HG02571 (cell line): ENCODE data around the gene COL9A1.
"Not testable (repeated sequence)": the region's sequence is repeated elsewhere in the genome, so short reads cannot be mapped to it uniquely, and the experiment has no call there.

Source experiments
- ATAC-seq: cut with Tn5 transposase; IDR thresholded peaks from one replicate; pipeline ENCODE4 v1.9.1; 2021; ENCODE audit warnings: mild to moderate bottlenecking, moderate library complexity; ENCODE audit not compliant: unreplicated experiment

COL9A1 gene

DNA sequence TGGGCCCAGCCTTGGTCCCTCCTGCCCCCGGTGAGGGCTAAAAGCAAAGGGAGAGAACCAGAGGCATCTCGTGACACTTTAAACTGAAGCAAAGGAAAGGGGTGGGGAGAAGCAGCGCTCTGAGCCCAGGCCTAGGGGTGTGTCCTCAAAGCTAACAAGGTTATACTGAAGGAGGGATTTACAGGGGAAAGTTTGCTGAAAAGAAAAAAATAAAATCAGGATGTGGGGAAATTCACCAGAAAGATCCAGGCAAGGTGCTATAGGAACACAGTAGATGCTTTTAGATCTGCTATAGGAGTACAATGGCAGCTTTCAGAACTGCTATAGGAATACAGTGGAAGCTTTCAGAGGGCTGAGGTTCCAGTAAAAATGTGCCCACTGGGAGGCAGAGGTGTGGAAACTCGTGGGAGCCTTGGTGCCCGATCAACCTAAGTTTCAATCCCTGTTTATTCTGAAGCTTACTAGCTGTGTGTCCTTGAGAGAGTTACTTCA is at the start of gene COL9A1:
Gene COL9A1 (minus strand): TSS at position 51 of the 492 bp plus-strand sequence. CDS start 160 bp downstream, outside the sequence.
- no peak for ATAC-seq

GRCh38 chr6:70351461-70351860 is 48.6 kb upstream of the COL9A1 start:
- ATAC-seq = no peak

GRCh38 chr6:70345619-70346018 is 42.7 kb upstream of the COL9A1 start:
- ATAC-seq = no peak

DNA sequence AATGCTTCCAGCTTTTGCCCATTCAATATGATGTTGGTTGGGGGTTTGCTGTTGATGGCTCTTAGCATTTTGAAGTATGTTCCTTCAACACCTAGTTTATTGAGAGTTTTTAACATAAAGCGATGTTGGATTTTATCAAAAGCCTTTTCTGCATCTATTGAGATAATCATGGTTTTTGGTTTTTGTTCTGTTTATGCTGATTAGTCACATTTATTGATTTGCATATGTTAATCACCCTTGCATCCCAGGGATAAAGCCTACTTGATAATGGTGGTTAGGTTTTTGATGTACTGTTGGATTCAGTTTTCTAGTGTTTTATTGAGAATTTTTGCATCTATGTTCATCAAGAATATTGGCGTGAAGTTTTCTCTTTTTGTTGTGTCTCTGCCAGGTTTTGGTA is 40.4 kb upstream of the COL9A1 start:
- no peak for ATAC-seq

GRCh38 chr6:70339810-70340209 is 36.9 kb upstream of the COL9A1 start:
- not testable (repeated sequence) for ATAC-seq

DNA sequence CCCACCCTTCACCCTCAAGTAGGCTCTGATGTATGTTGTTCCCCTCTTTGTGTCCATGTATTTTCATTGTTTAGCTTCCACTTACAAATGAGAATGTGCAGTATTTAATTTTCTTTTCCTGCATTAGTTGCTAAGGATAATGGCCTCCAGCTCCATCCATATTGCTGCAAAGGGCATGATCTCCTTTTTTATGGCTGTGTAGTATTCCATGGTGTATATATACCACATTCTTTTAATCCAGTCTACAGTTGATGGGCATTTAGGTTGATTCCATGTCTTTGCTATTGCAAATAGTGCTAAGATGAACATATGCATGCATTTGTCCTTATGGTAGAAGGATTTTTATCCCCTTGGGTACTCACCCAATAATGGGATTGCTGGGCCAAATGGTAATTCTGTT is 35.9 kb upstream of the COL9A1 start:
- ATAC-seq = no peak

- ATAC-seq = no peak
Measured at GRCh38 chr6:70337743-70338105, 34.8 kb upstream of the COL9A1 start.

DNA sequence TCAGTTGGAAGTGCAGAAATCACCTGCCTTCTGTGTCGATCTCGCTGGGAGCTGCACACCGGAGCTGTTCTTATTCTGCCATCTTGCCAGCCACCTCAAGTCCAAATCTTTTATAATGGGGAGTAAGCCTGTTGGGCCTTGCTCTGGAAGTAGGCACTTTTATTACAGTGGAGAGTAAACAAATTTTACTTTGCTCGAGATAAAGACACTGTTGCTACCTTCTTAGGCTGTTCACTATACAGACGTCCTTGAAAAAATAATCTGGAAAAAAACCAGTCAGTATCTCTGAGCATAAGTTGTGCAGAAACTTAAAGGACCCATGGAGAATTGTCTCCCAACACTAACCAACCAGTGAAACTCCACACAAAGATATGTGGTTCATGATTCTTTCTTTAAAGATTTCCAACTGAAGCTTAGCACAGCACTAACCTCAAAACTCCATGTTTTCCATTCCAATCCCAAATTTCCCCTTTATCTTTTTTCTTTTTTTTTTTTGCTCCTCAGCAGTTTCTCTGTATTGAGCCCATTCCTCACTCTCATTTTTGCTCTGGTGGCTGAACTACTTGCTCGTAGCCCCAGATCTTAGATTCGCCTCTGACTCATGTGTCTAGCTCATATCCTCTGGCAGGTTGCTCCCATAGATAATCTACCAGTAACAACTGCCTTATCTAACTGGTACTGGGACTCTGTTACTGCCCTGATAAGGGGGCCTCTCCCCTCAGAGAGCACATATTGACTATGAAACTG is 34.3 kb upstream of the COL9A1 start:
- no peak for ATAC-seq

GRCh38 chr6:70327036-70327435 is 24.2 kb upstream of the COL9A1 start:
- no peak for ATAC-seq

DNA sequence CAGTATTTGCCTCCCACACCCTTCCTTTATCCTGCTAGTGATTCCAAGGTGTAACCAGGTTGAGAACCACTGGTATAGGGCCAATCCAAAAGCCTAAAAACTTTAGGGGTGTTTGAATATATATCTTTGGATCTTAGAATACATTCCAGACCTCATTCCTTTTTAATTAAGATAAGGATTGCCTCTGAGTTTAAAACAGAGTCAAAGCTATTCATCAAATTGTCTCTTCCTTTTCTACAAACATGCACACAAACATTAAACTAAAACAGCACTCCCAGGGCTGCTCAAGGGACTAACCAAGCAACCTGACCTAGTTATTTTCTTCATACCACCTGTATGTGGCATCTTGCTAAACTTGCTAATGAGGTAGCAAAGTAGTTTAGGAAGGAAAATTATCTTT is 22.1 kb upstream of the COL9A1 start:
- no peak for ATAC-seq

GRCh38 chr6:70317799-70318198 is 14.9 kb upstream of the COL9A1 start:
- ATAC-seq = not testable (repeated sequence)

- peak; percentile 70 for ATAC-seq
Measured at GRCh38 chr6:70315079-70315751, 12.3 kb upstream of the COL9A1 start.

DNA sequence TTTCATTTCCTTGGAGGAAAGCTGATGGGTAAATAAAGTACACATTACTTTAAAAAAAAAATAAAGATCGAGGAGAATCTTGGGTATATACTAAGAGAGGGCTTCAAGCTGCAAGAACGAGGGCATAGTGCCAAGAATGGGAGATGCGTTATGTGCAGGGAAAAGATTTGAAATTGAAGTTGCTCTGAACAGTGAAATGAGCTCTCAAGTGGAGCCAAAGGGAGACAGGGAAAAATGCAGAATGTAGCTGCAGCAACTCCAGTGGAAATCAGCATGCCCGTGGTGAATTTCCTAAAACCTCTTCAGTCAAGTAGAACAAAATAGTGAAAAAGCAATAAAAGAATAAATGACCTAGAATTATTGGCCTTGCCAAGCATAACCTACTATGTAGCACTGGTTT is 11.4 kb upstream of the COL9A1 start:
- no peak for ATAC-seq

DNA sequence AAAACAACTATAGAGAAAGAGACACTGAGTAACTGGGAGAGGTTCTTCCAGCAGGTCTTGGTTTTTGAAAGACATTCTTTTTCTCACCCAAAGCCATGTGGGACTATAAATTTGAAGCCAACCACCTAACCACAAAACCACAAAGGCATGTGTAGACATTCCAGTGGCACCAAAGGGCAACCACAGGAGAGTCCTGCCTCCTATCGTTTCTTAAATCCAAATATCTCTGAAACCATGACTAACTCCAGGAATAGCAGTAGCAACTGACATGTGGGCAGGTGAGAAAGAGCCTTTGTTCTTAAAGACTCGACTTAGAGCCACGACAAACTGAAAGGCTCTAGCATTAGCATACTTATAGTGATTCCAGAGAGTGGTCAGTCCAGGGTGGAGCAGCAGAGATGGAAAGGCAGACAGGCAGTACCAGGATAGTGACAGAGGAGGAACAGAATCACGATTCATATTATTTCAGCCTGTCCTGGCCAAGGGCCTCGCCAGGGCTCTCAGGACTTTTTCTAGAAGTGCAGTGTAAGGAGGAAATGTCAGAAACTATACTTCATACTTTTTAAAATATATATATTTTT is 9.4 kb upstream of the COL9A1 start:
- ATAC-seq = no peak

GRCh38 chr6:70310063-70310694 is 7.3 kb upstream of the COL9A1 start:
- ATAC-seq = no peak

- ATAC-seq = no peak
Measured at GRCh38 chr6:70309243-70309642, 6.4 kb upstream of the COL9A1 start.

GRCh38 chr6:70308142-70308541 is 5.3 kb upstream of the COL9A1 start:
- ATAC-seq = not testable (repeated sequence)

- no peak for ATAC-seq
Measured at GRCh38 chr6:70307008-70307407, 4.1 kb upstream of the COL9A1 start.

- no peak for ATAC-seq
Measured at GRCh38 chr6:70304616-70305015, 1.7 kb upstream of the COL9A1 start.

DNA sequence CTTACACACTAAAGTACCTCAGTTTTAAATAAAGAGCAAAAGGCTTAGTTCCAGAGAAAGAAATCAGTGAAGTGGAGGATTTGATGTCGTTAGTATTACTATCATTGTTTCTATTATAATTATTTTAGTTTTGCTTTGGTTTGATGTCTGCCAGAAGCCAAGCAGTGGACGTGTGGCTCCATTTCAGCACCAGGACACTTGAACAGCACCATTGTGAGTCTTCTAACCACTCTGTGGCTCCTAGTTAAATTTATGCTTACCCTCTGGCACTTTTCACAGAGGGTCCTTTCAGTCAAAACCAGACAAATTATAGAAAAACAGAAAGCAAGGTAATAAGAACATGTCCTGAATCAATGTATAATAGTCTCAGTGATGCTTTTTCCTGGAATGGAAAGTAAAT is 3.4 kb downstream of the COL9A1 start:
- no peak for ATAC-seq

GRCh38 chr6:70298068-70298467 is 4.8 kb downstream of the COL9A1 start:
- no peak for ATAC-seq

DNA sequence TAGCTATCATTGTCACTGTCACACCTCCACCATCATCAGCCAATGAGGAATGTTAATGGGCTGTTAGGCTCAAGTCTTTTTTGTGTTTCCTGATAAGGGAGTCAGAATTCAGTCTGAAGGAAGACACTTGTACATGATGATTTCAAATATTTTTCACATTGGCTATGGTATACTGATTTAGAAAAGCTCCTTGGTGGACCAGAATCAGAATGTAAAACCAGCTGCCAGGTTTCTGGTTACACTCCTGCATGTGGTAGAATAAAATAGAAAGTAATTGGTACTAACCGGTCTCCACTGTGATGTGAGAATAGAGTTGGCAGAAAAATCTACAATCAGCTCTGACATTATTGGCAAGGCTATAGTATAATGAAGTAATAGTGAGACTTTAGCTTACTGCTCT is 10.7 kb downstream of the COL9A1 start:
- ATAC-seq = no peak
